ENCODE data around the gene TAL1.

The TAL1 gene

GRCh38 chr1:47179017-47179987, 52.7 kb downstream of the TAL1 start:
- H2BK5ac ChIP-seq (ENCODE audit: low read depth, low read length, poor library complexity) = no peak overlapping the region
- H2AFZ ChIP-seq (ENCODE audit: insufficient read depth, low read length, poor library complexity) = peak overlapping the region; percentile 28
- H3K14ac ChIP-seq (ENCODE audit: low read length) = no peak overlapping the region
- peak overlapping the region; percentile 63 for H3K4me2 ChIP-seq (ENCODE audit: low read length)
- H3K27ac ChIP-seq (ENCODE audit: low read depth, low read length) = no peak overlapping the region
- no peak overlapping the region for H3K4me3 ChIP-seq (ENCODE audit: low read depth, low read length)
- no peak overlapping the region for H2AK5ac ChIP-seq (ENCODE audit: low read length)
- H3K4ac ChIP-seq (ENCODE audit: low read depth, low read length) = no peak overlapping the region
- H3K36me3 ChIP-seq (ENCODE audit: control insufficient read depth in 1 of 2, insufficient read depth in 2 of 2, low read length in 2 of 2) = no peaks in the 10 kb centered on the region
- peaks cover 3% of the 10 kb centered on the region for H3K9me3 ChIP-seq (ENCODE audit: insufficient read depth, low read depth, low read length)
- WGBS (ENCODE audit: extremely low coverage, insufficient coverage, insufficient read length) = no CpG with 5 or more reads among the region's 30 CpGs
- peak overlapping the region; percentile 39 for H4K8ac ChIP-seq (ENCODE audit: low read depth, low read length)
- peak overlapping the region; percentile 6 for H4K12ac ChIP-seq (ENCODE audit: low read depth, low read length)
- no peak overlapping the region for H4K91ac ChIP-seq (ENCODE audit: low read depth, low read length)
- H3K23ac ChIP-seq (ENCODE audit: low read length) = no peak overlapping the region
- no peaks in the 10 kb centered on the region for H3K27me3 ChIP-seq (ENCODE audit: insufficient read depth, low read length)
- no peaks in the 10 kb centered on the region for H3K79me2 ChIP-seq (ENCODE audit: control insufficient read depth, insufficient read depth, low read length, poor library complexity)
- DNase-seq = peak; percentile 92 to 93
- H3K4me1 ChIP-seq (ENCODE audit: control insufficient read depth in 1 of 2, insufficient read depth in 2 of 2, low read length in 2 of 2) = peaks cover 0 to 3% of the 10 kb centered on the region in 2 experiments
- no peak overlapping the region for H3K18ac ChIP-seq (ENCODE audit: low read length)
- no peak overlapping the region for H2BK12ac ChIP-seq (ENCODE audit: low read length)
- H3K79me1 ChIP-seq (ENCODE audit: low read length) = no peaks in the 10 kb centered on the region
- no peak overlapping the region for H3K9ac ChIP-seq (ENCODE audit: low read length)
- no peak overlapping the region for H2BK120ac ChIP-seq (ENCODE audit: insufficient read depth, low read length, poor library complexity)

GRCh38 chr1:47178654-47179016, 53.4 kb downstream of the TAL1 start:
- H2AK5ac ChIP-seq (ENCODE audit: low read length) = no peak overlapping the region
- no peaks in the 10 kb centered on the region for H3K9me3 ChIP-seq (ENCODE audit: insufficient read depth, low read depth, low read length)
- H3K4me2 ChIP-seq (ENCODE audit: low read length) = peak overlapping the region; percentile 63
- H4K91ac ChIP-seq (ENCODE audit: low read depth, low read length) = no peak overlapping the region
- H3K4ac ChIP-seq (ENCODE audit: low read depth, low read length) = no peak overlapping the region
- no peak overlapping the region for H3K9ac ChIP-seq (ENCODE audit: low read length)
- no peak overlapping the region for H2BK12ac ChIP-seq (ENCODE audit: low read length)
- H3K79me1 ChIP-seq (ENCODE audit: low read length) = no peaks in the 10 kb centered on the region
- H3K4me3 ChIP-seq (ENCODE audit: low read depth, low read length) = no peak overlapping the region
- H3K4me1 ChIP-seq (ENCODE audit: control insufficient read depth in 1 of 2, insufficient read depth in 2 of 2, low read length in 2 of 2) = peaks cover 0 to 3% of the 10 kb centered on the region in 2 experiments
- no peak overlapping the region for H2BK120ac ChIP-seq (ENCODE audit: insufficient read depth, low read length, poor library complexity)
- H3K14ac ChIP-seq (ENCODE audit: low read length) = no peak overlapping the region
- no peaks in the 10 kb centered on the region for H3K27me3 ChIP-seq (ENCODE audit: insufficient read depth, low read length)
- H3K79me2 ChIP-seq (ENCODE audit: control insufficient read depth, insufficient read depth, low read length, poor library complexity) = no peaks in the 10 kb centered on the region
- WGBS (ENCODE audit: extremely low coverage, insufficient coverage, insufficient read length) = no CpG with 5 or more reads among the region's 8 CpGs
- H3K23ac ChIP-seq (ENCODE audit: low read length) = no peak overlapping the region
- DNase-seq = no peak
- H4K12ac ChIP-seq (ENCODE audit: low read depth, low read length) = peak overlapping the region; percentile 6
- H2BK5ac ChIP-seq (ENCODE audit: low read depth, low read length, poor library complexity) = no peak overlapping the region
- H3K18ac ChIP-seq (ENCODE audit: low read length) = no peak overlapping the region
- no peak overlapping the region for H2AFZ ChIP-seq (ENCODE audit: insufficient read depth, low read length, poor library complexity)
- H4K8ac ChIP-seq (ENCODE audit: low read depth, low read length) = peak overlapping the region; percentile 39
- no peaks in the 10 kb centered on the region for H3K36me3 ChIP-seq (ENCODE audit: control insufficient read depth in 1 of 2, insufficient read depth in 2 of 2, low read length in 2 of 2)
- no peak overlapping the region for H3K27ac ChIP-seq (ENCODE audit: low read depth, low read length)

GRCh38 chr1:47178020-47178419, 54.0 kb downstream of the TAL1 start:
- Histone ChIP-seq H2AFZ (ENCODE audit: insufficient read depth, low read length, poor library complexity) (no peak overlapping the region), H2BK120ac (ENCODE audit: insufficient read depth, low read length, poor library complexity) (no peak overlapping the region), H3K36me3 (ENCODE audit: control insufficient read depth in 1 of 2, insufficient read depth in 2 of 2, low read length in 2 of 2) (no peaks in the 10 kb centered on the region), H2BK12ac (ENCODE audit: low read length) (no peak overlapping the region), H3K9ac (ENCODE audit: low read length) (no peak overlapping the region), H4K91ac (ENCODE audit: low read depth, low read length) (no peak overlapping the region), H2AK5ac (ENCODE audit: low read length) (no peak overlapping the region), H3K9me3 (ENCODE audit: insufficient read depth, low read depth, low read length) (no peaks in the 10 kb centered on the region), H3K79me2 (ENCODE audit: control insufficient read depth, insufficient read depth, low read length, poor library complexity) (no peaks in the 10 kb centered on the region), H3K4me2 (ENCODE audit: low read length) (no peak overlapping the region), H3K4ac (ENCODE audit: low read depth, low read length) (no peak overlapping the region), H3K27me3 (ENCODE audit: insufficient read depth, low read length) (no peaks in the 10 kb centered on the region), H3K14ac (ENCODE audit: low read length) (no peak overlapping the region), H3K4me1 (ENCODE audit: control insufficient read depth in 1 of 2, insufficient read depth in 2 of 2, low read length in 2 of 2) (peaks cover 0 to 3% of the 10 kb centered on the region in 2 experiments), H3K4me3 (ENCODE audit: low read depth, low read length) (no peak overlapping the region), H2BK5ac (ENCODE audit: low read depth, low read length, poor library complexity) (no peak overlapping the region), H3K23ac (ENCODE audit: low read length) (no peak overlapping the region), H4K12ac (ENCODE audit: low read depth, low read length) (no peak overlapping the region), H3K18ac (ENCODE audit: low read length) (no peak overlapping the region), H3K27ac (ENCODE audit: low read depth, low read length) (no peak overlapping the region), H3K79me1 (ENCODE audit: low read length) (no peaks in the 10 kb centered on the region), H4K8ac (ENCODE audit: low read depth, low read length) (no peak overlapping the region)
- WGBS (ENCODE audit: extremely low coverage, insufficient coverage, insufficient read length) = no CpG with 5 or more reads among the region's 6 CpGs
- DNase-seq = no peak

GRCh38 chr1:47175227-47175934, 56.6 kb downstream of the TAL1 start:
- Histone ChIP-seq H3K27ac (ENCODE audit: low read depth, low read length) (no peak overlapping the region), H3K27me3 (ENCODE audit: insufficient read depth, low read length) (no peaks in the 10 kb centered on the region), H4K91ac (ENCODE audit: low read depth, low read length) (no peak overlapping the region), H3K79me1 (ENCODE audit: low read length) (no peaks in the 10 kb centered on the region), H2BK5ac (ENCODE audit: low read depth, low read length, poor library complexity) (no peak overlapping the region), H2AK5ac (ENCODE audit: low read length) (no peak overlapping the region), H4K12ac (ENCODE audit: low read depth, low read length) (no peak overlapping the region), H3K9me3 (ENCODE audit: insufficient read depth, low read depth, low read length) (no peaks in the 10 kb centered on the region), H3K23ac (ENCODE audit: low read length) (no peak overlapping the region), H3K14ac (ENCODE audit: low read length) (no peak overlapping the region), H3K4me2 (ENCODE audit: low read length) (no peak overlapping the region), H3K4me3 (ENCODE audit: low read depth, low read length) (no peak overlapping the region), H2AFZ (ENCODE audit: insufficient read depth, low read length, poor library complexity) (no peak overlapping the region), H3K79me2 (ENCODE audit: control insufficient read depth, insufficient read depth, low read length, poor library complexity) (no peaks in the 10 kb centered on the region), H3K4me1 (ENCODE audit: control insufficient read depth in 1 of 2, insufficient read depth in 2 of 2, low read length in 2 of 2) (peaks cover 0 to 3% of the 10 kb centered on the region in 2 experiments), H2BK12ac (ENCODE audit: low read length) (no peak overlapping the region), H3K9ac (ENCODE audit: low read length) (no peak overlapping the region), H3K36me3 (ENCODE audit: control insufficient read depth in 1 of 2, insufficient read depth in 2 of 2, low read length in 2 of 2) (no peaks in the 10 kb centered on the region), H3K4ac (ENCODE audit: low read depth, low read length) (no peak overlapping the region), H4K8ac (ENCODE audit: low read depth, low read length) (no peak overlapping the region), H2BK120ac (ENCODE audit: insufficient read depth, low read length, poor library complexity) (no peak overlapping the region), H3K18ac (ENCODE audit: low read length) (no peak overlapping the region)
- peak; percentile 14 to 70 for DNase-seq
- WGBS (ENCODE audit: extremely low coverage, insufficient coverage, insufficient read length) = no CpG with 5 or more reads among the region's 11 CpGs
